HCT116 (cell line): ENCODE data around the gene KCNC4. TPM values are rescaled to one million over a fixed set of nuclear protein-coding genes. Genes with fewer than 3 reads are reported as not detected.

ENCODE experiments used
- ATAC-seq: fragments of 200-7000 bp; cut with Tn5 transposase; 2 replicates; pipeline ENCODE4 v1.9.1; 2020; ENCODE audit warnings: mild to moderate bottlenecking, moderate library complexity
- BruUV-seq: library from RNA; stranded (reverse); fragments of 400-500 nt; replicated peaks from 2 replicates; lab custom pipeline; 2021; lab: Mats Ljungman, UMichigan
- CTCF ChIA-PET: fragments of 300-600 bp; sonication (Branson Sonifier 250); formaldehyde crosslinking; loops from one replicate; lab custom pipeline; 2021; ENCODE audit warnings: antibody characterized with exemption; lab: Charles Lee
- POLR2A ChIA-PET: fragments of 300-600, 350-600 bp; sonication (Branson Sonifier 250); formaldehyde crosslinking; loops from one replicate; lab custom pipeline; 2021; ENCODE audit warnings: antibody characterized with exemption; lab: Charles Lee
- RAD21 ChIA-PET, 2 experiments: fragments of 300-600 bp; sonication (Branson Sonifier 250); formaldehyde crosslinking; loops; one replicate each; lab custom pipeline; 2023; ENCODE audit warnings: low total read pairs in 2 of 2; ENCODE audit not compliant: uncharacterized antibody in 2 of 2, unreplicated experiment in 2 of 2, low non-redundant PET in 1 of 2; lab: Charles Lee
- DNase-seq: peaks from one replicate; pipeline ENCODE4 v3.0.0-alpha.2; 2010; ENCODE audit warnings: low read depth, low spot score
- H2AFZ ChIP-seq: fragments of 200-600 bp; shearing (Covaris generic), sonication (generic); 2 replicates; pipeline ENCODE4 v1.6.1; 2017; ENCODE audit warnings: low read depth, mixed run types, mixed read lengths, antibody characterized with exemption, low read length; ENCODE audit not compliant: poor library complexity, severe bottlenecking
- H3K27ac ChIP-seq: 2 replicates; pipeline ENCODE4 v1.5.1; 2012; ENCODE audit warnings: low read depth, low read length
- H3K27me3 ChIP-seq: fragments of 200-600 bp; sonication (generic); 2 replicates; pipeline ENCODE4 v1.6.1; 2016; ENCODE audit warnings: mixed run types, low read length, mixed read lengths; ENCODE audit not compliant: insufficient read depth
- H3K36me3 ChIP-seq, 2 experiments: fragments of 200-500 bp in 1 of 2; fragments of 200-600 bp in 1 of 2; sonication (Bioruptor generic) in 1 of 2; sonication (generic) in 1 of 2; 2 replicates each; pipeline versions ENCODE4 v1.5.1 to v1.6.1; 2014 to 2016; ENCODE audit warnings: low read length in 2 of 2, inconsistent platforms in 1 of 2, mixed read lengths in 1 of 2, mixed run types in 1 of 2; ENCODE audit not compliant: insufficient read depth in 2 of 2, control insufficient read depth in 1 of 2
- H3K4me1 ChIP-seq, 2 experiments: fragments of 200-600 bp in 1 of 2; sonication (generic) in 1 of 2; 2 replicates each; pipeline versions ENCODE4 v1.5.1 to v1.6.1; 2012 to 2017; ENCODE audit warnings: low read length in 2 of 2, inconsistent platforms in 1 of 2, mild to moderate bottlenecking in 1 of 2, mixed read lengths in 1 of 2, mixed run types in 1 of 2, moderate library complexity in 1 of 2; ENCODE audit not compliant: insufficient read depth in 2 of 2, control insufficient read depth in 1 of 2
- H3K4me2 ChIP-seq: fragments of 200-600 bp; sonication (generic); 2 replicates; pipeline ENCODE4 v1.6.1; 2017; ENCODE audit warnings: mixed run types, low read length, mixed read lengths
- H3K4me3 ChIP-seq, 2 experiments: fragments of 200-600 bp in 1 of 2; sonication (generic) in 1 of 2; replicated peaks in 1 of 2; 2 replicates each; pipeline ENCODE4 v1.5.1; 2011 to 2016; ENCODE audit warnings: low read length in 2 of 2, control low read depth in 1 of 2, low read depth in 1 of 2, mild to moderate bottlenecking in 1 of 2, mixed read lengths in 1 of 2, mixed run types in 1 of 2
- H3K79me2 ChIP-seq: fragments of 200-600 bp; sonication (generic); 2 replicates; pipeline ENCODE4 v1.6.1; 2017; ENCODE audit warnings: mild to moderate bottlenecking, mixed run types, low read length, moderate library complexity, mixed read lengths; ENCODE audit not compliant: insufficient read depth
- H3K9ac ChIP-seq: fragments of 200-600 bp; sonication (generic); 2 replicates; pipeline ENCODE4 v1.6.1; 2016; ENCODE audit warnings: low read length, mixed read lengths
- H3K9me2 ChIP-seq: fragments of 200-600 bp; sonication (generic), shearing (Covaris generic); 2 replicates; pipeline ENCODE4 v1.6.1; 2017; ENCODE audit warnings: mixed run types, mild to moderate bottlenecking, moderate library complexity; ENCODE audit not compliant: insufficient read depth
- H3K9me3 ChIP-seq, 2 experiments: fragments of 200-500 bp in 1 of 2; fragments of 200-600 bp in 1 of 2; sonication (Bioruptor generic) in 1 of 2; sonication (generic) in 1 of 2; 2 replicates each; pipeline ENCODE4 v1.6.1; 2014 to 2017; ENCODE audit warnings: low read length in 2 of 2, mixed read lengths in 2 of 2, inconsistent platforms in 1 of 2, low read depth in 1 of 2, mild to moderate bottlenecking in 1 of 2, mixed run types in 1 of 2, moderate library complexity in 1 of 2; ENCODE audit not compliant: control insufficient read depth in 1 of 2, insufficient read depth in 1 of 2
- H4K20me1 ChIP-seq: fragments of 200-600 bp; sonication (generic), shearing (Covaris generic); 2 replicates; pipeline ENCODE4 v1.6.1; 2017; ENCODE audit warnings: mixed run types, mild to moderate bottlenecking, moderate library complexity; ENCODE audit not compliant: insufficient read depth
- CBX3 ChIP-seq: IDR thresholded peaks from 2 replicates; pipeline ENCODE4 v1.6.1; 2012; ENCODE audit warnings: low read depth
- EGR1 ChIP-seq: IDR thresholded peaks from 2 replicates; pipeline ENCODE4 v1.6.1; 2012; ENCODE audit warnings: low read depth
- ELF1 ChIP-seq: IDR thresholded peaks from 2 replicates; pipeline ENCODE4 v1.6.1; 2012; ENCODE audit warnings: low read depth, borderline replicate concordance
- EZH2phosphoT487 ChIP-seq: fragments of 200-600 bp; IDR thresholded peaks from 2 replicates; pipeline ENCODE4 v1.6.1; 2018; ENCODE audit warnings: antibody characterized with exemption, borderline replicate concordance
- FOSL1 ChIP-seq: IDR thresholded peaks from 2 replicates; pipeline ENCODE4 v1.6.1; 2012; ENCODE audit warnings: low read depth
- JUND ChIP-seq: IDR thresholded peaks from 2 replicates; pipeline ENCODE4 v1.6.1; 2012
- POLR2AphosphoS5 ChIP-seq: IDR thresholded peaks from 2 replicates; pipeline ENCODE4 v1.6.1; 2011; ENCODE audit warnings: mild to moderate bottlenecking, low read depth, low read length, moderate library complexity
- RAD21 ChIP-seq: IDR thresholded peaks from 2 replicates; pipeline ENCODE4 v1.6.1; 2012; ENCODE audit warnings: low read depth, mild to moderate bottlenecking
- SIN3A ChIP-seq: IDR thresholded peaks from 2 replicates; pipeline ENCODE4 v1.6.1; 2012; ENCODE audit warnings: low read depth
- SP1 ChIP-seq: IDR thresholded peaks from 2 replicates; pipeline ENCODE4 v1.6.1; 2012; ENCODE audit warnings: low read depth
- SRF ChIP-seq: IDR thresholded peaks from 2 replicates; pipeline ENCODE4 v1.6.1; 2012; ENCODE audit warnings: low read depth
- YY1 ChIP-seq: IDR thresholded peaks from 2 replicates; pipeline ENCODE4 v1.6.1; 2011; ENCODE audit warnings: low read length, low read depth, moderate library complexity, mild to moderate bottlenecking; ENCODE audit not compliant: insufficient replicate concordance; ENCODE audit errors: extremely low read depth
- intact Hi-C: fragments of 100-400 bp; cut with micrococcal nuclease; formaldehyde crosslinking; loops from 2 replicates; pipeline ENCODE4 v1.10.0; 2022
- total RNA-seq: library from RNA; stranded (reverse); gene quantifications from one replicate; pipeline ENCODE4 v1.2.1, GENCODE V29; 2021; ENCODE audit not compliant: unreplicated experiment
- TF ChIP-seq, protein P1 (sequence below): IDR thresholded peaks from 2 replicates; pipeline ENCODE4 v1.6.1; 2012
- TF ChIP-seq, protein P2 (sequence below), 3 experiments: fragments of 200-600 bp in 1 of 3; sonication (generic) in 1 of 3; IDR thresholded peaks in 2 of 3; conservative IDR thresholded peaks in 1 of 3; 2 replicates each; pipeline ENCODE4 v1.5.1; 2012 to 2017; ENCODE audit warnings: low read depth in 2 of 3, low read length in 2 of 3, antibody characterized with exemption in 1 of 3, borderline replicate concordance in 1 of 3, control low read depth in 1 of 3, mild to moderate bottlenecking in 1 of 3, mixed read lengths in 1 of 3, mixed run types in 1 of 3, moderate library complexity in 1 of 3; ENCODE audit not compliant: insufficient read depth in 1 of 3
- TF ChIP-seq, protein P3 (sequence below): IDR thresholded peaks from 2 replicates; pipeline ENCODE4 v1.6.1; 2011; ENCODE audit warnings: mild to moderate bottlenecking, low read length, moderate library complexity; ENCODE audit not compliant: insufficient replicate concordance; ENCODE audit errors: extremely low read depth

Gene KCNC4
- total RNA-seq, 1 experiment from 2014 or later = 13.0 TPM

DNA sequence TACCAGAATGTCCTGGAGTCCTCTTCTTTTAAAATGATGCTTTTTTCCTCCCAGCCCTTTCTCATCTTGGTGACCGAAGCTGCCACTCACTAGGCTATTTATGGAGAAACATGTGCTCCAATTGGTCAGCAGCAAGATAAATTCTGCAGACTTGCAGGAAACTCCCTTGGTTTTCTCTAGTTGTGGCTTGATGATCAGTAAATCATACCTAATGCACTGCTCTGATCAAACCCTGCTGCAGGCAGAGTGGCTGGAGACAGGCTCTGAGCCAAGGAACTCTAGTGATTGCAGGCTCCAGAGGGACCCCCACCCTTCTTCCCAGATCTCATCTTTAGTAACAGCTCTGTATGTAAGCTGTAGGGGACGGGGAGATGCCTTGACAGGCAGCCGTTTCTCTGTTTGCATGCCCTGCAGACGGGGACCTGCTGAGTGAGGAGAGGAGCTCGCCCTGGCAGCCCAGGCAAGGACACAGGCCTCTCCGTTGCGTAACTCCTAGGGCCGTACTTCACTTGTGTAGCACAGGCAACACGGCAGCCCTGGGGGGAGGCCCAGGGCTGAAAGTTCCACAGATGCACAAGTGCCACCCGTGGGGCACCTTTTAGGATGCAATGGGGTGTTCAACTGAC lies 45.3 kb upstream of the KCNC4 start:
- Histone ChIP-seq H2AFZ (no peak overlapping the region), H3K27me3 (no peaks in the 10 kb centered on the region), H4K20me1 (no peaks in the 10 kb centered on the region), H3K4me1 (peaks cover 0 to 6% of the 10 kb centered on the region in 2 experiments; a peak in 2 of 4 replicates), H3K4me2 (no peak overlapping the region), H3K9me3 (no peaks in the 10 kb centered on the region), H3K9ac (no peak overlapping the region), H3K9me2 (no peaks in the 10 kb centered on the region), H3K36me3 (no peaks in the 10 kb centered on the region), H3K27ac (no peak overlapping the region), H3K79me2 (no peaks in the 10 kb centered on the region), H3K4me3 (no peak overlapping the region)
- ChIA-PET POLR2A (no interaction called here), CTCF (no interaction called here), RAD21 (no interaction called here)
- intact Hi-C loops = no loop called here
- TF ChIP-seq FOSL1 (no peak), EZH2phosphoT487 (no peak), RAD21 (no peak), EGR1 (no peak), YY1 (no peak), JUND (no peak), SP1 (no peak), POLR2AphosphoS5 (no peak), SIN3A (no peak), ELF1 (no peak), SRF (no peak), CBX3 (no peak)
- TF ChIP-seq, protein P1, sequence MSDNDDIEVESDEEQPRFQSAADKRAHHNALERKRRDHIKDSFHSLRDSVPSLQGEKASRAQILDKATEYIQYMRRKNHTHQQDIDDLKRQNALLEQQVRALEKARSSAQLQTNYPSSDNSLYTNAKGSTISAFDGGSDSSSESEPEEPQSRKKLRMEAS = no peak
- TF ChIP-seq, protein P2, sequence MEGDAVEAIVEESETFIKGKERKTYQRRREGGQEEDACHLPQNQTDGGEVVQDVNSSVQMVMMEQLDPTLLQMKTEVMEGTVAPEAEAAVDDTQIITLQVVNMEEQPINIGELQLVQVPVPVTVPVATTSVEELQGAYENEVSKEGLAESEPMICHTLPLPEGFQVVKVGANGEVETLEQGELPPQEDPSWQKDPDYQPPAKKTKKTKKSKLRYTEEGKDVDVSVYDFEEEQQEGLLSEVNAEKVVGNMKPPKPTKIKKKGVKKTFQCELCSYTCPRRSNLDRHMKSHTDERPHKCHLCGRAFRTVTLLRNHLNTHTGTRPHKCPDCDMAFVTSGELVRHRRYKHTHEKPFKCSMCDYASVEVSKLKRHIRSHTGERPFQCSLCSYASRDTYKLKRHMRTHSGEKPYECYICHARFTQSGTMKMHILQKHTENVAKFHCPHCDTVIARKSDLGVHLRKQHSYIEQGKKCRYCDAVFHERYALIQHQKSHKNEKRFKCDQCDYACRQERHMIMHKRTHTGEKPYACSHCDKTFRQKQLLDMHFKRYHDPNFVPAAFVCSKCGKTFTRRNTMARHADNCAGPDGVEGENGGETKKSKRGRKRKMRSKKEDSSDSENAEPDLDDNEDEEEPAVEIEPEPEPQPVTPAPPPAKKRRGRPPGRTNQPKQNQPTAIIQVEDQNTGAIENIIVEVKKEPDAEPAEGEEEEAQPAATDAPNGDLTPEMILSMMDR (IDR thresholded peaks at IDR 0.05 in 2 of 3, conservative IDR thresholded peaks at IDR 0.05 in 1 of 3; ENCODE audit: borderline replicate concordance in 1 of 3, insufficient read depth in 1 of 3, low read depth in 2 of 3, low read length in 2 of 3) = no peak
- TF ChIP-seq, protein P3, sequence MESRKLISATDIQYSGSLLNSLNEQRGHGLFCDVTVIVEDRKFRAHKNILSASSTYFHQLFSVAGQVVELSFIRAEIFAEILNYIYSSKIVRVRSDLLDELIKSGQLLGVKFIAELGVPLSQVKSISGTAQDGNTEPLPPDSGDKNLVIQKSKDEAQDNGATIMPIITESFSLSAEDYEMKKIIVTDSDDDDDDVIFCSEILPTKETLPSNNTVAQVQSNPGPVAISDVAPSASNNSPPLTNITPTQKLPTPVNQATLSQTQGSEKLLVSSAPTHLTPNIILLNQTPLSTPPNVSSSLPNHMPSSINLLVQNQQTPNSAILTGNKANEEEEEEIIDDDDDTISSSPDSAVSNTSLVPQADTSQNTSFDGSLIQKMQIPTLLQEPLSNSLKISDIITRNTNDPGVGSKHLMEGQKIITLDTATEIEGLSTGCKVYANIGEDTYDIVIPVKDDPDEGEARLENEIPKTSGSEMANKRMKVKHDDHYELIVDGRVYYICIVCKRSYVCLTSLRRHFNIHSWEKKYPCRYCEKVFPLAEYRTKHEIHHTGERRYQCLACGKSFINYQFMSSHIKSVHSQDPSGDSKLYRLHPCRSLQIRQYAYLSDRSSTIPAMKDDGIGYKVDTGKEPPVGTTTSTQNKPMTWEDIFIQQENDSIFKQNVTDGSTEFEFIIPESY = no peak
- DNase-seq (no peak), ATAC-seq (no peak)
- BruUV-seq = no TSS peak
